ENCODE results near the gene ITGB3. TPM values are rescaled to one million over a fixed set of nuclear protein-coding genes. Genes with fewer than 3 reads are reported as not detected.

The ITGB3 gene
- total and polyA plus RNA-seq, 9 of the 15 experiments (the other 6 are each of a cell fraction or from before 2014, with no cell fraction given): 0.08 to 2.6 (median 0.62) TPM; not detected in 1

GRCh38 chr17:47290870-47291241 lies 37.2 kb downstream of the ITGB3 start:
- no peak overlapping the region; the same call in 1 of the 2 replicates for H3K4me2 ChIP-seq (ENCODE audit: insufficient read depth, low read length)
- no peaks in the 10 kb centered on the region for H3K36me3 ChIP-seq (ENCODE audit: control insufficient read depth, insufficient read depth, low read length)
- WGBS (ENCODE audit: insufficient coverage, low coverage, missing lambda C conversion rate): 27% methylated on average over 5 of the region's 5 CpGs
- no peaks in the 10 kb centered on the region for H3K9me3 ChIP-seq (replicated peaks; ENCODE audit: control insufficient read depth, insufficient read depth, low read depth, low read length)
- H3K4me1 ChIP-seq (replicated peaks in 1 of 2; ENCODE audit: control insufficient read depth in 2 of 2, insufficient read depth in 2 of 2, low read length in 2 of 2): peaks cover 54 to 71% of the 10 kb centered on the region in 2 experiments
- no TSS peak for BruUV-seq (replicated peaks)
- no peaks in the 10 kb centered on the region for H4K20me1 ChIP-seq (replicated peaks; ENCODE audit: control insufficient read depth, insufficient read depth, low read length)
- peak overlapping the region; percentile 50 for H3K27ac ChIP-seq (ENCODE audit: extremely low read depth, low read depth, low read length)
- H3K9ac ChIP-seq (ENCODE audit: insufficient read depth in 1 of 2, low read depth in 2 of 2, low read length in 2 of 2): peak overlapping the region; percentile 35 to 70
- ATAC-seq (no peak), DNase-seq (ENCODE audit: extremely low read depth in 1 of 4, low spot score in 3 of 4) (peak in 1 of 4 experiments; percentile 45), FAIRE-seq (no peak)
- POLR2A ChIA-PET: interaction anchor here (0.6 to 3.6 kb wide), 7 partner anchors 10 to 51 kb away, joined by 3 to 18 read pairs (median 4); no protein-coding TSS in a partner anchor
- no peak overlapping the region for H3K4me3 ChIP-seq
- CTCF ChIA-PET (ENCODE audit: low intra/inter-chr PET ratio): no interaction called here
- peaks cover 7% of the 10 kb centered on the region for H3K9me1 ChIP-seq (ENCODE audit: control insufficient read depth, insufficient read depth, low read length)
- no peaks in the 10 kb centered on the region for H3K79me2 ChIP-seq (ENCODE audit: control insufficient read depth, insufficient read depth, low read length)
- in situ Hi-C loops (cut with MboI) (no loop called here), intact Hi-C loops (cut with micrococcal nuclease) (loop anchor here (5.0 kb wide), 1 partner anchor 34 kb away; no protein-coding TSS in a partner anchor)
- no peaks in the 10 kb centered on the region for H3K27me3 ChIP-seq (ENCODE audit: control insufficient read depth in 2 of 2, insufficient read depth in 2 of 2, low read length in 2 of 2)
- H2AFZ ChIP-seq (ENCODE audit: low read depth, low read length): peak overlapping the region; percentile 80
- TF ChIP-seq RBM22 (IDR thresholded peaks at IDR 0.05; ENCODE audit: low read depth, low read length, poor library complexity, severe bottlenecking) (no peak), RFX1 (IDR thresholded peaks at IDR 0.05) (no peak), SIRT6 (IDR thresholded peaks at IDR 0.05; ENCODE audit: low read depth, low read length) (no peak), CBFA2T2 (conservative IDR thresholded peaks at IDR 0.05) (peak; percentile 16; the same call in 1 of the 2 replicates), ZNF12 (CRISPR knock-in tag; IDR thresholded peaks at IDR 0.05) (no peak), CREM (IDR thresholded peaks at IDR 0.05; ENCODE audit: low read depth) (peak; percentile 13; the same call in 1 of the 2 replicates), TBL1XR1 (IDR thresholded peaks at IDR 0.05; ENCODE audit: low read length in 2 of 2) (no peak), SMAD4 (CRISPR knock-in tag; conservative IDR thresholded peaks at IDR 0.05) (peak; percentile 51; the same call in 1 of the 2 replicates), ZNF592 (IDR thresholded peaks at IDR 0.05) (peak; percentile 13; the same call in 1 of the 2 replicates), ZNF589 (CRISPR knock-in tag; IDR thresholded peaks at IDR 0.05; ENCODE audit: low read depth) (0 out of 2 replicates have a peak, but pooled peaks have one; percentile 1), TEAD4 (IDR thresholded peaks at IDR 0.05; ENCODE audit: low read length) (0 out of 2 replicates have a peak, but pooled peaks have one; percentile 8), TEAD4 (CRISPR knock-in tag; IDR thresholded peaks at IDR 0.05; ENCODE audit: borderline replicate concordance) (no peak), MEF2D (tag; conservative IDR thresholded peaks at IDR 0.05; ENCODE audit: low read depth) (peak; percentile 46; the same call in 1 of the 2 replicates), JUND (IDR thresholded peaks at IDR 0.05; ENCODE audit: borderline replicate concordance, low read depth, low read length) (peak; percentile 49), JUND (tag; IDR thresholded peaks at IDR 0.05; ENCODE audit: borderline replicate concordance, low read depth, low read length) (no peak)
- TF ChIP-seq, protein P1, sequence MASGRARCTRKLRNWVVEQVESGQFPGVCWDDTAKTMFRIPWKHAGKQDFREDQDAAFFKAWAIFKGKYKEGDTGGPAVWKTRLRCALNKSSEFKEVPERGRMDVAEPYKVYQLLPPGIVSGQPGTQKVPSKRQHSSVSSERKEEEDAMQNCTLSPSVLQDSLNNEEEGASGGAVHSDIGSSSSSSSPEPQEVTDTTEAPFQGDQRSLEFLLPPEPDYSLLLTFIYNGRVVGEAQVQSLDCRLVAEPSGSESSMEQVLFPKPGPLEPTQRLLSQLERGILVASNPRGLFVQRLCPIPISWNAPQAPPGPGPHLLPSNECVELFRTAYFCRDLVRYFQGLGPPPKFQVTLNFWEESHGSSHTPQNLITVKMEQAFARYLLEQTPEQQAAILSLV (tag; IDR thresholded peaks at IDR 0.05): no peak
- TF ChIP-seq, protein P2, sequence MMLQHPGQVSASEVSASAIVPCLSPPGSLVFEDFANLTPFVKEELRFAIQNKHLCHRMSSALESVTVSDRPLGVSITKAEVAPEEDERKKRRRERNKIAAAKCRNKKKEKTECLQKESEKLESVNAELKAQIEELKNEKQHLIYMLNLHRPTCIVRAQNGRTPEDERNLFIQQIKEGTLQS (IDR thresholded peaks at IDR 0.05): peak; percentile 77
- TF ChIP-seq, protein P2 (CRISPR knock-in tag; conservative IDR thresholded peaks at IDR 0.05): no peak
